Gastroesophageal sphincter (tissue), 3 donors: Measurements from ENCODE around the gene TIAM2.

ENCODE experiments used
- POLR2A ChIP-seq, 2 donors: fragments of 450-650 bp; IDR thresholded peaks; one replicate each; pipeline ENCODE4 v1.6.1; 2017; ENCODE audit warnings: antibody characterized with exemption in 2 of 2, mild to moderate bottlenecking in 2 of 2, moderate library complexity in 1 of 2
- POLR2AphosphoS5 ChIP-seq: sonication (generic); formaldehyde crosslinking; IDR thresholded peaks from one replicate; pipeline ENCODE4 v1.6.1; 2017; ENCODE audit warnings: antibody characterized with exemption
- TF ChIP-seq, protein P1 (sequence below), 4 experiments: fragments of 200-600 bp in 2 of 4; fragments of 450-650 bp in 2 of 4; sonication (generic) in 1 of 4; IDR thresholded peaks; one replicate each; pipeline ENCODE4 v1.5.1; 2017 to 2019; ENCODE audit warnings: antibody characterized with exemption in 4 of 4, mild to moderate bottlenecking in 2 of 4, moderate library complexity in 2 of 4

DNA sequence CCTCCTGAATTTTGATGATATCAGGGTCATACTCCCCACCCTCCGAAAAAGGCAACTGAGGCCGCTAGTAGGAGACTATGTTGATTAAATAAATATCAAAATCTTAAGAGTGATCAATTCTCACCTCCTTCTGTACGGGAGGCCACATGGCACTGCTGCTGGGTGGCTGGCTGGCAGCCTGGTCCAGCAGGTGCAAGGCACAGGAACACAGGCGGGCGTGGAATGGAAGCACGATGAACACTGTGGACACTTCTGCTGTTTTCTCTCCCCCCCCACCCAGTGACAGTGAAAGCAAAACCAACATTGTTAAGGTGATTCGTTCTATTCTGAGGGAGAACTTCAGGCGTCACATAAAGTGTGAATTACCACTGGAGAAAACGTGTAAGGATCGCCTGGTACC, 259.0 kb downstream of the TIAM2 start:
- TF ChIP-seq, protein P1, sequence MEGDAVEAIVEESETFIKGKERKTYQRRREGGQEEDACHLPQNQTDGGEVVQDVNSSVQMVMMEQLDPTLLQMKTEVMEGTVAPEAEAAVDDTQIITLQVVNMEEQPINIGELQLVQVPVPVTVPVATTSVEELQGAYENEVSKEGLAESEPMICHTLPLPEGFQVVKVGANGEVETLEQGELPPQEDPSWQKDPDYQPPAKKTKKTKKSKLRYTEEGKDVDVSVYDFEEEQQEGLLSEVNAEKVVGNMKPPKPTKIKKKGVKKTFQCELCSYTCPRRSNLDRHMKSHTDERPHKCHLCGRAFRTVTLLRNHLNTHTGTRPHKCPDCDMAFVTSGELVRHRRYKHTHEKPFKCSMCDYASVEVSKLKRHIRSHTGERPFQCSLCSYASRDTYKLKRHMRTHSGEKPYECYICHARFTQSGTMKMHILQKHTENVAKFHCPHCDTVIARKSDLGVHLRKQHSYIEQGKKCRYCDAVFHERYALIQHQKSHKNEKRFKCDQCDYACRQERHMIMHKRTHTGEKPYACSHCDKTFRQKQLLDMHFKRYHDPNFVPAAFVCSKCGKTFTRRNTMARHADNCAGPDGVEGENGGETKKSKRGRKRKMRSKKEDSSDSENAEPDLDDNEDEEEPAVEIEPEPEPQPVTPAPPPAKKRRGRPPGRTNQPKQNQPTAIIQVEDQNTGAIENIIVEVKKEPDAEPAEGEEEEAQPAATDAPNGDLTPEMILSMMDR (IDR thresholded peaks at IDR 0.05) = no peak
- TF ChIP-seq POLR2A (IDR thresholded peaks at IDR 0.05) = no peak
- no peak for TF ChIP-seq POLR2AphosphoS5
